Neutrophil (primary cell): ENCODE measurements around the gene USP28.
A peak's percentile ranks its signal among the peaks of the same experiment; 100 is the strongest.

ENCODE experiments used
- H3K27ac ChIP-seq: fragments of 200-600 bp; sonication (generic); 2 replicates; pipeline ENCODE4 v1.5.1; 2016; ENCODE audit warnings: mild to moderate bottlenecking, moderate library complexity
- H3K27me3 ChIP-seq: fragments of 200-600 bp; sonication (generic); 2 replicates; pipeline ENCODE4 v1.6.0; 2016; ENCODE audit warnings: mild to moderate bottlenecking
- H3K36me3 ChIP-seq: fragments of 200-600 bp; sonication (generic); 2 replicates; pipeline ENCODE4 v1.5.1; 2017
- H3K4me1 ChIP-seq, 2 experiments: fragments of 200-600 bp in 1 of 2; sonication (generic) in 1 of 2; 1 replicate in 1 of 2; 2 replicates in 1 of 2; pipeline versions ENCODE4 v1.5.1 to v1.6.1; 2013 to 2016; ENCODE audit warnings: low read depth in 1 of 2, low read length in 1 of 2, mild to moderate bottlenecking in 1 of 2, moderate library complexity in 1 of 2; ENCODE audit not compliant: control insufficient read depth in 1 of 2, insufficient read depth in 1 of 2
- H3K4me3 ChIP-seq, 2 experiments: fragments of 200-600 bp in 1 of 2; sonication (generic) in 1 of 2; 1 replicate in 1 of 2; 2 replicates in 1 of 2; pipeline ENCODE4 v1.5.1; 2013 to 2016; ENCODE audit warnings: low read depth in 1 of 2, low read length in 1 of 2, mild to moderate bottlenecking in 1 of 2, moderate library complexity in 1 of 2
- H3K9me3 ChIP-seq: fragments of 200-600 bp; sonication (generic); 2 replicates; pipeline ENCODE4 v1.5.1; 2016
- CTCF ChIP-seq: fragments of 200-600 bp; sonication (generic); IDR thresholded peaks from 2 replicates; pipeline ENCODE4 v1.5.1; 2016; ENCODE audit warnings: antibody characterized with exemption

The USP28 gene

DNA sequence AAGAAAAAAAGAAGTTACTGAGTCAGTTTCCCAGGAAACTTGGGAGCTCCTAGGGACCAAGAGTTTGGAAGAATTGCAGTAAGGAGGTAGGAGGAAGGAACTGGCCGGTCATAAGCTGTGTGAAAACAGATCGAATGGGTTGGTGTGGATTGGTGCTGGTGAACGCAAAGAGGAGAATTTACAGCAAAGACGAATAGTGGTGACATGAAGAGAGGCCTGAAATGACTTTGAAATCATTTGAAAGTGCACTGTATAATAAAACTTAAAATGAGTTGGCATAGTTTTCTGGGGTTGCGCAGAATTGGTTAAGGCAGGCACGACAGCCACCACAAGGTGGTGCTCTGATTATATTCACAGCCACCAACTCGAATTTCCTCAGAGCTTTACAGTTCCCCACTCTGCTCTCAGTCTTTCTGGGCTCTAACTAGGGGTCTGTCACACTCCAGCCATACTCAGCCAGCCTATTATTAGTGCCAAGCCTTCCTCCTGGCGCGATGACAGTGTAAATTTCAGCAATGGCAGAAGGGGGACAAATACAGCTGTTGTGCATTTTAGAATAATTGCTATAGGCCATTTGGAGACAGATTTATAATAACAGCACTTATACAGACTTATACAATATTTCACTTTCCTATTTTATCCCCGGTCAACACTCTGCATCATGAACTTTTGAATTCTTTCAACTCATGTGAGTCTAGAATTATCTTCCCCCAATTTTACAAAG, 20.9 kb upstream of the USP28 start:
- Histone ChIP-seq H3K27me3 (no peaks in the 10 kb centered on the region), H3K4me3 (no peak overlapping the region), H3K27ac (no peak overlapping the region), H3K4me1 (no peaks in the 10 kb centered on the region), H3K36me3 (no peaks in the 10 kb centered on the region), H3K9me3 (no peaks in the 10 kb centered on the region)
- peak; percentile 59 for TF ChIP-seq CTCF

GRCh38 chr11:113895367-113896155, 20.2 kb upstream of the USP28 start:
- no peaks in the 10 kb centered on the region for H3K4me1 ChIP-seq
- no peak for TF ChIP-seq CTCF
- no peaks in the 10 kb centered on the region for H3K27me3 ChIP-seq
- H3K27ac ChIP-seq: no peak overlapping the region
- H3K4me3 ChIP-seq: no peak overlapping the region
- no peaks in the 10 kb centered on the region for H3K9me3 ChIP-seq
- no peaks in the 10 kb centered on the region for H3K36me3 ChIP-seq

DNA sequence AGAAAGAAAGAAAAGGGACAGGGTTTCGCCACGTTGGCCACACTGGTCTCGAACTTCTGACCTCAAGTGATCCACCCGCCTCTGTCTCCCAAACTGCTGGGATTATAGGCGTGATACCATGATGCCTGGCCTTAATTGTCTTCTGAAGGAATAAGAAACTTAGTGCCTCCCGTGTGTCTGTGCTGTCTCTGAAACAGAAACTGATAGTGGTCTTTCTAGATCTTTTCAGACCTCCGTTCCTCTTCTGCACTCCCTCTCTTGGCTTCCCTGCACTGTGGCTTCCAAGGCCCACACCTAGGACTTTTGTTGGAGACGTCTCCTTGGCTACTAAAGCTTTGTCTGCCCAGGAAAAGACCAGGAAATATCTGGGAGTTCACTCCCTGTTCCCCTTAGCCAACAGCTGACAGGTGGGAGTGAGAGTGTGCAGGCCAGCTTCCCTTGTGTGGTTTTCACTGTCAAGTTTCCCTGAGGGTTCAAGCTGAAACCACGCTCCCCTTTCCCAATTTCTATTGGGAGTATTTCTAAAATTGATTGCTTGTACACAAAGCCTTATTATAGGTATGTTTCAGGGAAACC, 19.1 kb upstream of the USP28 start:
- no peak for TF ChIP-seq CTCF
- Histone ChIP-seq H3K9me3 (no peaks in the 10 kb centered on the region), H3K27ac (no peak overlapping the region), H3K4me1 (no peaks in the 10 kb centered on the region), H3K4me3 (no peak overlapping the region), H3K36me3 (no peaks in the 10 kb centered on the region), H3K27me3 (no peaks in the 10 kb centered on the region)

- no peaks in the 10 kb centered on the region for H3K27me3 ChIP-seq
- no peak overlapping the region for H3K4me3 ChIP-seq
- no peaks in the 10 kb centered on the region for H3K9me3 ChIP-seq
- no peak for TF ChIP-seq CTCF
- H3K27ac ChIP-seq: no peak overlapping the region
- no peaks in the 10 kb centered on the region for H3K36me3 ChIP-seq
- H3K4me1 ChIP-seq: no peaks in the 10 kb centered on the region
Measured at GRCh38 chr11:113888848-113889247, 13.5 kb upstream of the USP28 start.

DNA sequence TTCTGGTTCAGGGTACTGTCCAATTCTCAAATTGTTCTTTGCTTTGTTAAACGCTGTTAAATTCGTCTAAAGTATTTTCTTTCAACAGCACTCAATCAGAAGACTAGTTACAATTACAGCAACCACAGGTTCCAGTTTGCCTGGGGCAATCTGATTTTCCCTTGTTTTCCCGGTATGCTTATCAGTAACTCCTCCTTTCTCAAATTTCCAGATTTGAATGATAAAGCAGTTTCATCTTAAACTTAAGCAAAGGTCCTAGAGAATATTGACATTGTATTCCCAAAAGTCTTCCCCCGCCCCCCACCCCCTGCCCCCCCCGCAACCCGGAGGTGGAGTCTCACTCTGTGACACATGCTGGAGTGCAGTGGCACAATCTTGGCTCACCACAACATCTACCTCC, 10.5 kb upstream of the USP28 start:
- no peak for TF ChIP-seq CTCF
- Histone ChIP-seq H3K36me3 (no peaks in the 10 kb centered on the region), H3K4me1 (no peaks in the 10 kb centered on the region)

More for the DNA sequence above, 10.5 kb upstream of the USP28 start:
- Histone ChIP-seq H3K27me3 (no peaks in the 10 kb centered on the region), H3K27ac (no peak overlapping the region), H3K9me3 (no peaks in the 10 kb centered on the region), H3K4me3 (no peak overlapping the region)
